Measurements from ENCODE around the gene NKAIN2.
"Not testable (repeated sequence)": the region's sequence is repeated elsewhere in the genome, so short reads cannot be mapped to it uniquely, and the experiment has no call there.

NKAIN2 gene

GRCh38 chr6:123896869-123897268 is 93.2 kb downstream of the NKAIN2 start:
- no peak for DNase-seq

GRCh38 chr6:123897965-123898364 is 94.3 kb downstream of the NKAIN2 start:
- DNase-seq = no peak

GRCh38 chr6:123898665-123899064 is 95.0 kb downstream of the NKAIN2 start:
- no peak for DNase-seq

- DNase-seq = no peak
Measured at GRCh38 chr6:123899745-123900144, 96.1 kb downstream of the NKAIN2 start.

GRCh38 chr6:123901436-123901835 is 97.8 kb downstream of the NKAIN2 start:
- no peak for DNase-seq

- DNase-seq = no peak
Measured at GRCh38 chr6:123902738-123903313, 99.2 kb downstream of the NKAIN2 start.

GRCh38 chr6:123904228-123904627 is 100.6 kb downstream of the NKAIN2 start:
- DNase-seq = no peak

- DNase-seq = no peak
Measured at GRCh38 chr6:123908797-123909196, 105.1 kb downstream of the NKAIN2 start.

GRCh38 chr6:123909989-123910388 is 106.3 kb downstream of the NKAIN2 start:
- DNase-seq = peak; percentile 53

- no peak for DNase-seq
Measured at GRCh38 chr6:123913863-123914262, 110.2 kb downstream of the NKAIN2 start.

GRCh38 chr6:123923379-123923778 is 119.7 kb downstream of the NKAIN2 start:
- DNase-seq = not testable (repeated sequence)

GRCh38 chr6:123925350-123925749 is 121.7 kb downstream of the NKAIN2 start:
- DNase-seq = no peak

- no peak for DNase-seq
Measured at GRCh38 chr6:123925842-123926399, 122.3 kb downstream of the NKAIN2 start.

GRCh38 chr6:123928529-123928928 is 124.9 kb downstream of the NKAIN2 start:
- DNase-seq = no peak

- DNase-seq = no peak
Measured at GRCh38 chr6:123931928-123932327, 128.3 kb downstream of the NKAIN2 start.

GRCh38 chr6:123940551-123940950 is 136.9 kb downstream of the NKAIN2 start:
- DNase-seq = no peak

- DNase-seq = no peak
Measured at GRCh38 chr6:123941855-123942254, 138.2 kb downstream of the NKAIN2 start.

- peak; percentile 27 for DNase-seq
Measured at GRCh38 chr6:123945386-123945785, 141.7 kb downstream of the NKAIN2 start.

GRCh38 chr6:123953920-123954319 is 150.3 kb downstream of the NKAIN2 start:
- DNase-seq = no peak

- DNase-seq = no peak
Measured at GRCh38 chr6:123956492-123957139, 153.0 kb downstream of the NKAIN2 start.

GRCh38 chr6:123962508-123962907 is 158.8 kb downstream of the NKAIN2 start:
- DNase-seq = peak; percentile 74

GRCh38 chr6:123965894-123966293 is 162.2 kb downstream of the NKAIN2 start:
- DNase-seq = peak; percentile 66

GRCh38 chr6:123966618-123967017 is 163.0 kb downstream of the NKAIN2 start:
- no peak for DNase-seq

GRCh38 chr6:123967905-123968304 is 164.2 kb downstream of the NKAIN2 start:
- DNase-seq = peak; percentile 97
